SIG-M5 treated with dmso at 0.1 percent for 504 hours (cell line): ENCODE data around the gene EPB41L5.
"Not testable (repeated sequence)": the region's sequence is repeated elsewhere in the genome, so short reads cannot be mapped to it uniquely, and the experiment has no call there.

Source experiments
- DNase-seq: peaks from one replicate; lab custom pipeline; 2025; ENCODE audit not compliant: unreplicated experiment; lab: John Stamatoyannopoulos, UW

Gene EPB41L5

DNA sequence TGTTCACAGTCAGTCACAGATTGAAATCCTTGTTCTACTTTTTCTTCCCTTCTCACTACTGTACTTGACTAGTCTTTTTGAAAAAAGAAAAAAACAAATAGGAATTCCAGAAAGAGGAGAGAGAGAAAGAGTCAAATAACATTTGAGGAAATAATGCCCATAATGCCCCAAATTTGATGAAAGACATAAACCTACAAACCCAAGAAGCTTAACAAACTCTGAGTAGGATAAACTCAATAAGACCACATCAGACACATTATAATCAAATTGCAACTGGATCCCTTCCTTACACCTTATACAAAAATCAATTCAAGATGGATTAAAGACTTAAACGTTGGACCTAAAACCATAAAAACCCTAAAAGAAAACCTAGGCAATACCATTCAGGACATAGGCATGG is 179.4 kb downstream of the EPB41L5 start:
- DNase-seq: no peak

GRCh38 chr2:120195553-120195952 is 182.7 kb downstream of the EPB41L5 start:
- DNase-seq: no peak

GRCh38 chr2:120199817-120200459 is 187.1 kb downstream of the EPB41L5 start:
- DNase-seq: not testable (repeated sequence)

DNA sequence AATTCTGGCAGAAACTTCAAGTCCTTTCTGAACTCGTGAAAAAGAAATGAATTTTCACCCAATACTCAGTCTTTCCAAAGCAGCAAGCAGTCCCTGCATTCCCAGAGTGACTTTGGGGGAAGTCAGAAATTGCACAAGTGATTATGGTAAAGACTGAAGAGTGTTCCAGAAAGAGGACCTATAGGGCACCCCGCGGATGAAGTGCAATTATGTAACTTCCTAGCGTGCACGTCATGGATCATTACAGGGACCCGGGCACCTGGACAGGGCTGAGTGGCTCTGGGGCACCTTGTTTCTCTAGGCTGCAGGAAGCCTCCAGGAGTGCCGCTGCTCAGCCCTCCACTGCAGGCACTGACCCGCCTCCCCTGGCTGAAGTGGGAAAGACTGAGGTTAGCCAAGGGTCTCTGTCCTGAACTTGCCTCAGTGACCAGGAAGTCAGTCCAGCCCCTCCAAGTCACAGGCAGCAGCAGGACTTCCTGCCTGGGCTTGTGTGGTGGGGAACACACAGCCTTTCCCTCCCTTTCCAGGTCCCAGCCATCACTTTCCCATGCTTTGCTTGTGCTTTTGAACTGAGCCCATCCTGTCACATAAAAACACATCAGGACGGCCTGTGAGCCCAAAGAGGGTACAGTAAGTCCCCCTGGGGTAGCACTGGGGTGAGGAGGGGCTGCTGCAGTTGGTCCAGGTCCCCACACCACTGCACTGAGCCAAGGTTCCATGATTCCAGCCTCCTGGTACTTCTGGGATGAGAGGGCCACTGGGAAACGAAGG is 190.6 kb downstream of the EPB41L5 start:
- DNase-seq: peak; percentile 77

DNA sequence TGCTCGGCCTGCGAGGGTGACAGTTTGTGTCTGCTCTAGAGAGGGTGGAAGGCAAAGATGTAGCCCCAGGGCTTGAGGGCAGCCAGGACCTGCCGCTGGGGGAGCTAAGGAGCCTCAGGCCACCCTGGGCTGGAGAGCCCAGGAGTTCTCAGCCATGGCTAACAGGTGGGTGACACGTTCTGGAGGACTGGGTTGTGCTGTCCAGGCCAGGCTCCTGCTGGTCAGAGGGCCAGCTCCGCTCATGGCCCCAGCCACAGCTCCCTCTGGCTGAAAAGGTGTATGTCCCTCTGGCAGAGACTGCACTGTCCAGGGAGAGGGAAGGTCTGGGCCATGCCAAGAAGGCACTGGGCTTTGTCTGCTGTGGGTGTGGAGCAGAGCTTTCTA is 191.1 kb downstream of the EPB41L5 start:
- no peak for DNase-seq

GRCh38 chr2:120204417-120204816 is 191.5 kb downstream of the EPB41L5 start:
- DNase-seq: no peak

DNA sequence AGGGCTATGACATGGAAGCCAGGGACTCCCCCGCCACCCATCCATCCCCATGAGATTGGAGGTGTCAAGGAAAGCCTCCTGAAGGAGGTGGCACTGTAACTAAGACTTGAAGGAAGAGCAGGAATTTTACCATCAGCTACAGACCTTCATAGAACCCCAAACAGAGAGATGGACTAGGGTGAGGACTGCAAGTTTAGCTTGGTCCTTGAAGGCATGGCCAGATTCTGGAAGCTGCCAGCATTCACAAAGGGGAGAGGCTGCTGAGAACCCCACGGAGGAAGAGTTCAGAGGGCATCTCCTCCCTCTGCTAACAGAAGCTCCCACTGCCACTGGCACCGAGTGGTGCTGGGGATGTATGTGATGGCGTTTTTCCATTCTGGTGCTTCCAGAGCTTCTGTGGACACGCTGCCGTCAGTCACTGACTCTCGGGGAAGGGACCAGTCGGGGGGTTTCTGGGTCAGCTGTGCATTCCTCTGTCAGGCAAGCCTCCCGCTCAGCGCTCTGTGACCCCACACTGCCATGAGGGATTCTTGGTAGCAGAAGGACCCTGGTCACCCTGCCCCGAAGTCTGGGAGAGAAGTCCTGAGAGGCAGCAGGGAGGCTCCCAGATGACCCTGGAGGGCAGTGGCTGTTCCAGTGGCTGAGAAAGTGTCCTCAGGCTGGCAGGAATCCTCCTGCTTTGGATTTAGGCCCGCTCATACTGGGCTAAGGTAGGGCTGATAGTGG is 192.2 kb downstream of the EPB41L5 start:
- no peak for DNase-seq

- no peak for DNase-seq
Measured at GRCh38 chr2:120206022-120206581, 193.2 kb downstream of the EPB41L5 start.

DNA sequence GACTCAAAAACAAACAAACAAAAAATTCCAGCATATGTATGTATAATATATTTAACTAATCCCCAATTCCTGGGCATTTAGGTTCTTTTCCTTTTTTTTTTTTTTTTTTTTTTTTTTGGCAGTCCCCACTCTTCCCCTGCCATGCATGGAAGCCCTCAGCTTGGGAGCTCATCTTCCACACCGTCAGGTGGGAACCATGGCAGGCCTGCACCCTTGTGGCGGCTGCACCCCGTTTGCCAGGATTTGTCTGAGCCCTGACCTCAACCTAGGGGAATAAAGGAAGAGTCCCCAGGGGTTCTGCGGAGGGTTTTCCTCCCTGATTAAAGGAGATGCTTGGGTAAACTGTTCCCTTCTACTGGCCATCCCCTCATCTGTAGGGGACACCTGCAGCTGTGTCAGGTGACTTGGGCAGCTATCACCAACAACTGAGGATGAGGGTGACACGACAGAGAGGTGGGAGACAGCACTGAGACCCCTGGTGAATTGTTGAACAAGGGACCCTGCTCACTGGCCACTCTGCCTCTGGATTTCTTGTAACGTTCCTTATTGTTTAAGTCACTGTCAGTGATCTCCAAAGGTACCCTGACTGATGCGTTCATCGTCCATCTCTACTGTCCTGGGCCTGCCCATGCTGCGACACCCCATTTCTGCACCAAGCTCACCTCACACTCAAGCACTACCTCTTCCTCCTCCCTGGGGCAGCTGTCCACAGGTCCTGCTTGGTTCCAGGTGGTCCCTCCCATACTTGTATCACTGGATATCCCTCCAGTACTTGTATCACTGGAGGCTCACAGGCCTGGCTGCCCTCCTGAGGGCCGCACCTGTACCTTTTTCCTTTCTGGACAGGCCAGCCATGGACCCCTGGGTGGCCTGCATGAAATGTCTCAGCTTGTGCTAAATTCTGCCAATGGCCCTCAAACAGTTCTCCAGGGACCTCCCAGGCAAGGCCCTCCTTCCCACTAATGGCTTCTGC is 195.8 kb downstream of the EPB41L5 start:
- no peak for DNase-seq

GRCh38 chr2:120209427-120210269 is 196.8 kb downstream of the EPB41L5 start:
- no peak for DNase-seq

DNA sequence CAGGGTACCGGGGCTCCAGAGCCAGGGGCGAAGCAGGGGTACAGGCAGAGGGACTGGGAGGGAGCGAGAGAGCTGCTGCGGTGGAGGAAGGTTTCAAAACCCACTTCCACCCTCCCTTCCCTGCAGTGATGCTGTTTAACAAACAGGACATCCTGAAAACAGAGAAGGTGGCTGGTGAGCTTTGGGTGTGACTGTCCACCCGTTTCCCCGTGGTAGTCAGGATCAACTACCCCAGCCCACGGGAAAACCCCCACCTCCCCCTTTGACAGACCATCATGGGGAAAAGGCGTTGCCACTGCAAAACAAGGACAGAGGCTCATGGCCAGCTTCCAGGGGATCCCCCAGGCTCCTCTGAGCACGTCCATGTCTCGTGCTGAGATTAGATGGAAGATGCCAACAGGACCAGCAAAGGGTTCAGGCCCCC is 197.4 kb downstream of the EPB41L5 start:
- no peak for DNase-seq

GRCh38 chr2:120218181-120218580 is 205.3 kb downstream of the EPB41L5 start:
- DNase-seq: no peak

DNA sequence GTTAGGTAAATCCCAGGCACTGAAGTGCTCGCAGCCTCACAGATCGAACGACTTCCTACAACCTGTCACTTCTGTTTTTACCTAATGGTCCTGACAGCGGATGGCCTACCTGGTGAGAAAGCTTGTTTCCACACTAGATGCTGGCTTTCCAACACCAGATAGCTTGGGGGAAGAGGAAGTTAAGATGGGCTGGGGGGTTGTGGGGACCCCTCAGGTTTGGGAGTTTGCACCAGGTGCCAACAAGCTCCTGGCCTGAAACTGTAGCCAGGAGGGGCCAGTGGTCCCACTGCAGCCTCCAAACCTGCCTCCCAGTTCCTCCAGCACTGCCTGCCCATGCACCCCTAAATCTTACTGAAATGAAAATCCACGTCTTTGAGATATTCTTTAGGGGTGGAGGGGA is 206.4 kb downstream of the EPB41L5 start:
- DNase-seq: no peak

DNA sequence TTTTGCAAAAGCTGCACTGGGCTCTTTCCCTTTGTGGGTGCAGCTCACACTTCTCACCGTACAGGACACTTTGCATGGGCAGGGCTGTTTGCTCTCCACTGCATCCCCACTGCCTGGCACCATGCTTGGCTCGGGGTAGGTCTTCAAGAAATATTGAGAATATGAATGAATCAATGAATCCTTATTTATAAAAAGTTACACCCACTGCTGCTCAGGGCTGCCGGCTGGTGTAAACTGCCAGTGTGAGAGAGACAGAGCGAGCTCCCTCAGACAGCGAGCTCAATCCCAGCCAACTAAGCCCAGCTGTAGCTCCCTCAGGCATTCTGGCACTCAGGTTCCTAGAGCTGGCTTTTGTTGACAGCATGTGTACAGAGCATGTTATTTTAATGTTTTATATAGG is 206.9 kb downstream of the EPB41L5 start:
- DNase-seq: no peak

DNA sequence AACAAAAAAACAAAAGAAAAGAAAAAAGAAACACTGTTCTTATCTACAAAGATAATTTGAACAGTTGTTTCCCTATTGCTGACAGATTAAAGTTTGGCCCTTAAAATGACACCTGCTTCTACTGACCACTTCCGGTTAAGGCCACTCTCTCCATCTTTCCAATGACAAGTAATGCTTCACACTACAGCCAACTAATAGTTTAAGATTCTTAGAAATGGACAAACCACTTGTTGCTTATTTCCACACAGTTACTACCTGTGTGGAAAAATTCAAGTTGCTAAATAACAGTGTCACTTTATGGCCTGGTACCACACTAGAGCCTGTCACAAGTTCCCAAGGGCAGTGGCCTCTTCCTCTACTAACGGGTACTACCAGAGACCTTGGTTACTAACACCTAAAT is 207.9 kb downstream of the EPB41L5 start:
- DNase-seq: no peak

DNA sequence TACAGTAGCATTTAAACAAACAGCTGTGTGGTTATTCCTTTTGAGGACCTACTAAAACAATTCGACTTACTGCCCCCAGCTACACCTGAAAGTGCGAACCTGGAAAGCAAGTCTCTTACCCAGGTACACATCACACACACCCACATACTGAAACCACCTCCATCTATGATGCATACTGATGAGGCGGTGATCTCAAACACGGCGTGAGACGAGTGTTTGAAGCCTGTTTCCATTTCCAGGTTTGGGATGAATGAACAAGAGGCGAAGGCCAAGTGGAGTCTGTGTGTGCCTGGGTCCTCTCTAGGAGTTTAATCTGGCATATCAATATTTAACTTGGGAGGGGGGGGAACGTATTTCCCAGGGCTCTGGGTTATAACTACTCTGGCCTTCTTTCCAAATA is 208.7 kb downstream of the EPB41L5 start:
- no peak for DNase-seq

GRCh38 chr2:120222186-120223033 is 209.5 kb downstream of the EPB41L5 start:
- no peak for DNase-seq

GRCh38 chr2:120223034-120223912 is 210.4 kb downstream of the EPB41L5 start, which contains the start of gene TMEM185B:
Gene TMEM185B, minus strand, starts transcription at chr2:120223400. Its CDS starts 424 bp downstream, at chr2:120222976.
- peak; percentile 67 for DNase-seq
